Stimulated activated CD8-positive, alpha-beta memory T cell treated with anti-CD3 and anti-CD28 coated beads, Interleukin-15, amount 100 ng/mL, for 1 hour (primary cell): ENCODE data around the gene SPSB3.
"Not testable (repeated sequence)": the region's sequence is repeated elsewhere in the genome, so short reads cannot be mapped to it uniquely, and the experiment has no call there.

Experiments used
- DNase-seq: peaks from one replicate; pipeline ENCODE4 v3.0.0-alpha.2; 2020; ENCODE audit warnings: low read depth

Gene SPSB3

GRCh38 chr16:1741553-1742165, 40.7 kb downstream of the SPSB3 start:
- no peak for DNase-seq

- no peak for DNase-seq
Measured at GRCh38 chr16:1740781-1741490, 41.4 kb downstream of the SPSB3 start.

DNA sequence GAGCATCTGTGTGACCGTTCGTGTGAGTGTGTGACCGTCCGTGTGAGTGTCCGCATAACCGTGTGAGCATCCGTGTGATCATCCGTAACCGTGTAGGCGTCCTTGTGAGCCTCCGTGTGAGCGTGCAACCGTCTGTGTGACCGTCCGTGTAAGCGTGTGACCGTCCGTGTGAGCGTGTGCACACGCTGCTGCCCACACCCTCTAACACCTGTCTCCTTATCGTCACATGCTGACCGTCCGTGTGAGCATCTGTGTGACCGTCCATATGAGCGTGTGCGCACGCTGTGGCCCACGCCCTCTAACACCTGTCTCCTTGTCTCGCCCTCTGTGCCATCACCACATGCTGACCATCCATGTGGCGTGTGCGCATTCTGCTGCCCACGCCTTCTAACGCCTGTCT, 42.1 kb downstream of the SPSB3 start:
- no peak for DNase-seq

GRCh38 chr16:1734816-1735215, 47.6 kb downstream of the SPSB3 start:
- DNase-seq, result no peak

DNA sequence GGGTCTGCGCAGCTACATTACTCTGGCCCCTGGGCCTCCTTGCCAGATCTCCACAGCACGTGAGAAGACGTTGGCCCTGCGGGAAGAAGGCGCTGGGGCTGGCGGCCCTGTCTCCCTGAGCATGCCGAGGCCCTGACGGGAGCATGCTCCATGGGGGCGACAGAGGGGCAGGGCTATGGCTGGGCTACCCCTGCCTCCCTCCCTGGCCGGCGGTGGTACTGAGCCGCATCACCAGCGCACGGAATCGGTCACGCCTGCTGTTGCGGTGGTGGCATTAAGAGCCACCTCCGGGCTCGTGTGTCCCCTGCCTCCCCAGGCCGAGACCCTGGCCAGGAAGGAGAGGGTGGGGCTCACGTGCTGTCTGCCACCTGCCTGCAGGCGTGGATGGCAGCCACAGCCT, 48.2 kb downstream of the SPSB3 start:
- no peak for DNase-seq

DNA sequence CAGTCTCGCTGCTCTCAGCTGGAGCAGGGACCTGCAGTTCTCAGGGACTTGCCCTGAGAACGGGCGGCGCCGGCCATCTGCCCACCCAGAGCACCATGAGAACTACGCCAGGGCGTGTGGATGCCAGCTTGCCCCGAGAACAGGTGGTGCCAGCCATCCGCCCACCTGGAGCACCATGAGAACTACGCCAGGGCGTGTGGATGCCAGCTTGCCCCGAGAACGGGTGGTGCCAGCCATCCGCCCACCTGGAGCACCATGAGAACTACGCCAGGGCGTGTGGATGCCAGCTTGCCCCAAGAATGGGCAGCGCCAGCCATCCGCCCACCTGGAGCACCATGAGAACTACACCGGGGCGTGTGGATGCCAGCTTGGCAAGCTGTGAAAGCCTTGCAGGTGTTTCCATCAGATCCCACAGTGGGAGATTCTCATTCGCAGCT, 49.8 kb downstream of the SPSB3 start:
- not testable (repeated sequence) for DNase-seq

DNA sequence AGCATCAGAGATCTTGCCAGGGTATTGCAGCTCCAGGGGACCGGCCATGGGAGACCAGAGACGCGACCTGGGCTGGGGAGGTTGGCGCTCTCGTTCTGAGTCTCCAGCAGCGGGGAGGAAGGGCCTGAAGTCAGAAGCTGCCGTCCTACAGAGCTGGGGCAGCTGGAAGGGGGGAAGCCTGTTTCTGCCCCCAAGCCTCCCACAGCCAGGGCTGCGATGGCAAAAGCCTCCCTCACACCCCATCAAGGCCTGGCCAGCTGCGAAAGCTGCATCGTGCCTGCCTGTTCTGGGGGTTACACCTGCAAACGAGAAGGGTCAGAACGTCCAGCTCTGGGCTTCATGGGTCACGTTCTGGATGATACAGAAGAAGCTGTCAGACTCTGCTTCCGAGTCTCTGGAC, 50.3 kb downstream of the SPSB3 start:
- DNase-seq, result no peak

GRCh38 chr16:1731603-1732002, 50.8 kb downstream of the SPSB3 start:
- DNase-seq, result no peak

- DNase-seq, result no peak
Measured at GRCh38 chr16:1731073-1731472, 51.3 kb downstream of the SPSB3 start.

DNA sequence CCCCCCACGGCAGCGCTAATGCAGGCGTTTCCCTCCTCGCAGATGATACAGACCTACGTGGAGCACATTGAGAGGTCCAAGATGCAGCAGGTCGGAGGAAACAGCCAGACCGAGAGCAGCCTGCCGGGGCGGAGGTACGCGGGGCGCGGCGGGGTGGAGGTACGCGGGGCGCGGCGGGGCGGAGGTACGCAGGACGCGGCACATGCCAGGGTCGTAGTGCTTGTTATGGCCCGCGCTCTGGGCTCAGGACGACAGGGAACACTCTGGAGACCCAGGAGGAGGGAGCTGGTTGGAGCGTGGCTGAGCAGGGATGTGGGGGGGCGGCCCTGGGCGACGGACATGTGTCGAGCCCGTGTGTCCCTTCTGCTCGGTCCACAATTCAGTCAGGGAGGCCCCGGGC, 52.9 kb downstream of the SPSB3 start:
- DNase-seq, result no peak

DNA sequence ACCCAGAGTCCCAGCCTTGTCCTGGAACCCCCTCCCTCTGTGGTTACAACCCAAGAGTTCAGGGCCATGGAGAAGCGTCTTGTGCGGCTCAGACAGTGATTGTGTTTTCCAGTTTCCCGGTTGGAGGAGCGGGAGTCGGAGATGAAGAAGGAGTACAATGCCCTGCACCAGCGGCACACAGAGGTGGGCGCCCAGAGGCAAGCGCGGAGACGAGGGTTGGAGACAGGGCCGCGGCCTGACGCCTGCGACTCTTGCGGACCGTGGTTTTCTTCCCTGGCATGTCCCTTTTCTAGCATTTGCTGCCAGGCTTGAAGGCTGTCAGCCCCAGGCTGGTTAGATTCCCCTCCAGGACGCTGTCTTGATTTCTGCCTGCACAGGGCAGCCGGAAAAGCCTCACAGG, 53.3 kb downstream of the SPSB3 start:
- no peak for DNase-seq

DNA sequence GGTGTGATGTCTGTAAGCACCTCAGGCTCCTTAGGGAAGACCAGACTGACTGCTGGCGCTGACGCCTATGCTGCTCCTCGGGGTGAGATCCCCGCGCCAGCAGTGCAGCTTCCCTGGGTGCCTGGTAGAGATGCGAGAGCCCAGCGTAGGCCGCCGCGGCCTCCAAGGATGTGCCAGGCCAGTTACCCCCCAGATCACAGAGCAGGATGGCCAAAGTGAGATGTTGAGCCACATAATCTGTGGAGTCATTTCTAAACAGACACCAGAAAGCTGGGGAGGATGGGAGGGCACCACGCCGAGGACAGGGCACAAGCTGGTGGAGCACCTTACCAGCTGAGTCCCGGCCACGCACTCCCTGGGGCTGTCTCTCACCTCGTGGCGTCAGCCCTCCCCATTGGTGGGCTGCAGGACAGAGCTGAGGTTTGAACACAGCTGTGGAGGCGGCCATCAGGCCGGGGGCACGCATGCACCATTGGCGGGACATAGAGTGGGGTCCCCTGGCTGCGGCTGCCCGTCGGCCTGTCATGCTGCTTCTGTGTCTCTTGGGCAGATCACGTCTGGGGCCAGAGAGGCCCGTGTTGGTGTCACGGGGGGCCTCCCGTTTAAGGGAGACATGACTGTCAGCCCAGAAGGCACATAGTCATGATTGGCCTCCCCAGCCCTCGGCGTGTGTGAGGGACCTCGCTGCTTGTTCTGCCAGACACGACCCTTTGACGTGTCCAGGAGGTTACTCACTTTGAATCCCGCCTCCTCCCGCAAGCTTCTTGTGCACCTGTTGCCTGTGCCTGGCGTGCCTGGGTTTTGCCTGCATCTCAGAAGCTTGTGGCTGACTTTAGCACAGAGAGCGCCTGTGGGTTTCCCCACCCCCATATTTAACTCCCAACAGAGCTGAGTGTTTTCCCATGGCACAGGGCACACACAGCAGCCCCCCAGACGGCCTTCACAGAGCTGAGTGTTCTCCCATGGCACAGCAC, 54.4 kb downstream of the SPSB3 start:
- DNase-seq, result no peak
